SK-N-MC (cell line): Measurements from ENCODE around the gene LUM.

ENCODE experiments used
- EZH2 ChIP-seq: fragments of 200-600 bp; sonication (generic); IDR thresholded peaks from one replicate; pipeline ENCODE4 v1.6.1; 2017; ENCODE audit warnings: antibody characterized with exemption
- FOXP2 ChIP-seq: optimal IDR thresholded peaks from 2 replicates; pipeline ENCODE3; 2011; ENCODE audit warnings: mild to moderate bottlenecking, moderate library complexity; ENCODE audit not compliant: insufficient read depth; ENCODE audit errors: extremely low read length, control extremely low read depth
- POLR2AphosphoS5 ChIP-seq: IDR thresholded peaks from 2 replicates; pipeline ENCODE4 v1.6.1; 2012; ENCODE audit warnings: mild to moderate bottlenecking, low read depth, low read length, borderline replicate concordance

DNA sequence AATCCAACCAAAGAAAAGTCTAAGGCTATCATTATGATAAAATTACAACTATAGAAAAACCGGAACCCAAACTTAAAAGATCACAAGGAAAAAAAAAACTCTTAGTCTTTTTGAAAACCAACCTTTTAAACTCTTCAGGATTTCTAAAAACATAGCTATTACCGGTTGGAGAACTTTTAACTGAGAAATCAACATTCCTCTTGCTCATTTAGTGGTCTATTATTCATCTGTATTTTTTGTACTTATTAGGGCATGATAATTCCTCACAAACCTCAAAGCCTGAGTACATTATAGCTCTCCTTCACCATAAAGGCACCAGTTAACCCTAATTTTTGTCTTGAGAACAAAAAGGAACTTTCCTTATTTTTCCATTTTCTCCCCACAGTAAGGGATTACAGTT is 10.4 kb downstream of the LUM start:
- no peak for TF ChIP-seq POLR2AphosphoS5
- TF ChIP-seq EZH2 = no peak
- no peak for TF ChIP-seq FOXP2
